ENCODE results near the gene TMEM213.

DNA sequence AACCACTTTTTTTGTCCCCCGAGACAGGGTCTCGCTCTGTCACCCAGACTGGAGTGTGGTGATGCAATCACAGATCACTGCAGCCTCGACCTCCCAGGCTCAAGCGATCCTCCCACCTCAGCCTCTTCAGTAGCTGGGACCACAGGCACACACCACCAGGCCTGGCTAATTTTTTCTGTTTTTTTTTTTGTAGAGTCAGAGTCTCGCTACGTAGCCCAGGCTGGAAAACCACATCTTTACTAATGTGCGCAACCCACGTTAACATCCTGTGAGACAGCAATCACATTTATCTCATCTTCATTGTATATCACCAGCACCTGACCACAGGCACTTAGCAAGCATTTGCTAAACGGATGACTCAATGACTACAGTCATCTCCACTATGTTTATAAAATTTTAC is 78.0 kb downstream of the TMEM213 start:
- TF ChIP-seq, protein P1, sequence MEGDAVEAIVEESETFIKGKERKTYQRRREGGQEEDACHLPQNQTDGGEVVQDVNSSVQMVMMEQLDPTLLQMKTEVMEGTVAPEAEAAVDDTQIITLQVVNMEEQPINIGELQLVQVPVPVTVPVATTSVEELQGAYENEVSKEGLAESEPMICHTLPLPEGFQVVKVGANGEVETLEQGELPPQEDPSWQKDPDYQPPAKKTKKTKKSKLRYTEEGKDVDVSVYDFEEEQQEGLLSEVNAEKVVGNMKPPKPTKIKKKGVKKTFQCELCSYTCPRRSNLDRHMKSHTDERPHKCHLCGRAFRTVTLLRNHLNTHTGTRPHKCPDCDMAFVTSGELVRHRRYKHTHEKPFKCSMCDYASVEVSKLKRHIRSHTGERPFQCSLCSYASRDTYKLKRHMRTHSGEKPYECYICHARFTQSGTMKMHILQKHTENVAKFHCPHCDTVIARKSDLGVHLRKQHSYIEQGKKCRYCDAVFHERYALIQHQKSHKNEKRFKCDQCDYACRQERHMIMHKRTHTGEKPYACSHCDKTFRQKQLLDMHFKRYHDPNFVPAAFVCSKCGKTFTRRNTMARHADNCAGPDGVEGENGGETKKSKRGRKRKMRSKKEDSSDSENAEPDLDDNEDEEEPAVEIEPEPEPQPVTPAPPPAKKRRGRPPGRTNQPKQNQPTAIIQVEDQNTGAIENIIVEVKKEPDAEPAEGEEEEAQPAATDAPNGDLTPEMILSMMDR (IDR thresholded peaks at IDR 0.05), result no peak
- no peak for TF ChIP-seq EZH2phosphoT487 (IDR thresholded peaks at IDR 0.05)
- TF ChIP-seq EZH2 (IDR thresholded peaks at IDR 0.05), result no peak

Measured in neural progenitor cell (in vitro differentiated cells).